ENCODE results near the gene GGTA1. TPM values are rescaled to one million over a fixed set of nuclear protein-coding genes. Genes with fewer than 3 reads are reported as not detected.

Gene GGTA1
- total and polyA plus RNA-seq, 9 of the 15 experiments (the other 6 are each of a cell fraction or from before 2014, with no cell fraction given) = 0.04 to 0.15 TPM; not detected in 7

DNA sequence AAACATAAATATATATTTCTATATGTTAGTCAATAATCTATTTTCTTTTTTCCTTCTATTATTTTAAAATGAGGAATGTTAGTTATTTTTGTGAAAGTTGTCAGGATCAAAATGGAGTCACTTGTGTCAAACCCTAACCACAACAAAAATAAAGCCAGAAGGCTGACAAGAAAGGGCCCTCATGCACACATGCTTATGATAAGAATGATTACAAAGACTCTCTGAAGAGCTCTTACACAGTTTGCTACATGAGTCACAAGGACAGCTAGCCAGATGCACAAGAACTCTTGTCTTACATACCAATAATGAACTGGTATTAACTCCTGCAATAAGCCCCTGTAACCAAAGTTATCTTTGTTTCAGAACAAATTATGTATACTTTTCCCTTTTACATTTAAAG is 64.7 kb downstream of the GGTA1 start (continued):
- TF ChIP-seq, protein P1, sequence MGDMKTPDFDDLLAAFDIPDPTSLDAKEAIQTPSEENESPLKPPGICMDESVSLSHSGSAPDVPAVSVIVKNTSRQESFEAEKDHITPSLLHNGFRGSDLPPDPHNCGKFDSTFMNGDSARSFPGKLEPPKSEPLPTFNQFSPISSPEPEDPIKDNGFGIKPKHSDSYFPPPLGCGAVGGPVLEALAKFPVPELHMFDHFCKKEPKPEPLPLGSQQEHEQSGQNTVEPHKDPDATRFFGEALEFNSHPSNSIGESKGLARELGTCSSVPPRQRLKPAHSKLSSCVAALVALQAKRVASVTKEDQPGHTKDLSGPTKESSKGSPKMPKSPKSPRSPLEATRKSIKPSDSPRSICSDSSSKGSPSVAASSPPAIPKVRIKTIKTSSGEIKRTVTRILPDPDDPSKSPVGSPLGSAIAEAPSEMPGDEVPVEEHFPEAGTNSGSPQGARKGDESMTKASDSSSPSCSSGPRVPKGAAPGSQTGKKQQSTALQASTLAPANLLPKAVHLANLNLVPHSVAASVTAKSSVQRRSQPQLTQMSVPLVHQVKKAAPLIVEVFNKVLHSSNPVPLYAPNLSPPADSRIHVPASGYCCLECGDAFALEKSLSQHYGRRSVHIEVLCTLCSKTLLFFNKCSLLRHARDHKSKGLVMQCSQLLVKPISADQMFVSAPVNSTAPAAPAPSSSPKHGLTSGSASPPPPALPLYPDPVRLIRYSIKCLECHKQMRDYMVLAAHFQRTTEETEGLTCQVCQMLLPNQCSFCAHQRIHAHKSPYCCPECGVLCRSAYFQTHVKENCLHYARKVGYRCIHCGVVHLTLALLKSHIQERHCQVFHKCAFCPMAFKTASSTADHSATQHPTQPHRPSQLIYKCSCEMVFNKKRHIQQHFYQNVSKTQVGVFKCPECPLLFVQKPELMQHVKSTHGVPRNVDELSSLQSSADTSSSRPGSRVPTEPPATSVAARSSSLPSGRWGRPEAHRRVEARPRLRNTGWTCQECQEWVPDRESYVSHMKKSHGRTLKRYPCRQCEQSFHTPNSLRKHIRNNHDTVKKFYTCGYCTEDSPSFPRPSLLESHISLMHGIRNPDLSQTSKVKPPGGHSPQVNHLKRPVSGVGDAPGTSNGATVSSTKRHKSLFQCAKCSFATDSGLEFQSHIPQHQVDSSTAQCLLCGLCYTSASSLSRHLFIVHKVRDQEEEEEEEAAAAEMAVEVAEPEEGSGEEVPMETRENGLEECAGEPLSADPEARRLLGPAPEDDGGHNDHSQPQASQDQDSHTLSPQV (IDR thresholded peaks at IDR 0.05) = peak; percentile 77
- TF ChIP-seq EGR1 (conservative IDR thresholded peaks at IDR 0.05) (no peak), ATF1 (CRISPR knock-in tag; IDR thresholded peaks at IDR 0.05) (no peak), ATF1 (tag; IDR thresholded peaks at IDR 0.05) (no peak), ZNF175 (CRISPR knock-in tag; IDR thresholded peaks at IDR 0.05; ENCODE audit: low read depth) (peak; percentile 81), MXI1 (IDR thresholded peaks at IDR 0.05; ENCODE audit: low read depth, low read length) (no peak), GABPB2 (CRISPR knock-in tag; conservative IDR thresholded peaks at IDR 0.05) (no peak)
- TF ChIP-seq, protein P2, sequence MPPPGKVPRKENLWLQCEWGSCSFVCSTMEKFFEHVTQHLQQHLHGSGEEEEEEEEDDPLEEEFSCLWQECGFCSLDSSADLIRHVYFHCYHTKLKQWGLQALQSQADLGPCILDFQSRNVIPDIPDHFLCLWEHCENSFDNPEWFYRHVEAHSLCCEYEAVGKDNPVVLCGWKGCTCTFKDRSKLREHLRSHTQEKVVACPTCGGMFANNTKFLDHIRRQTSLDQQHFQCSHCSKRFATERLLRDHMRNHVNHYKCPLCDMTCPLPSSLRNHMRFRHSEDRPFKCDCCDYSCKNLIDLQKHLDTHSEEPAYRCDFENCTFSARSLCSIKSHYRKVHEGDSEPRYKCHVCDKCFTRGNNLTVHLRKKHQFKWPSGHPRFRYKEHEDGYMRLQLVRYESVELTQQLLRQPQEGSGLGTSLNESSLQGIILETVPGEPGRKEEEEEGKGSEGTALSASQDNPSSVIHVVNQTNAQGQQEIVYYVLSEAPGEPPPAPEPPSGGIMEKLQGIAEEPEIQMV (tag; conservative IDR thresholded peaks at IDR 0.05; ENCODE audit: low read depth) = no peak
- TF ChIP-seq, protein P3, sequence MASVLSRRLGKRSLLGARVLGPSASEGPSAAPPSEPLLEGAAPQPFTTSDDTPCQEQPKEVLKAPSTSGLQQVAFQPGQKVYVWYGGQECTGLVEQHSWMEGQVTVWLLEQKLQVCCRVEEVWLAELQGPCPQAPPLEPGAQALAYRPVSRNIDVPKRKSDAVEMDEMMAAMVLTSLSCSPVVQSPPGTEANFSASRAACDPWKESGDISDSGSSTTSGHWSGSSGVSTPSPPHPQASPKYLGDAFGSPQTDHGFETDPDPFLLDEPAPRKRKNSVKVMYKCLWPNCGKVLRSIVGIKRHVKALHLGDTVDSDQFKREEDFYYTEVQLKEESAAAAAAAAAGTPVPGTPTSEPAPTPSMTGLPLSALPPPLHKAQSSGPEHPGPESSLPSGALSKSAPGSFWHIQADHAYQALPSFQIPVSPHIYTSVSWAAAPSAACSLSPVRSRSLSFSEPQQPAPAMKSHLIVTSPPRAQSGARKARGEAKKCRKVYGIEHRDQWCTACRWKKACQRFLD (CRISPR knock-in tag; IDR thresholded peaks at IDR 0.05) = peak; percentile 77; the same call in 1 of the 2 replicates
- TF ChIP-seq, protein P4, sequence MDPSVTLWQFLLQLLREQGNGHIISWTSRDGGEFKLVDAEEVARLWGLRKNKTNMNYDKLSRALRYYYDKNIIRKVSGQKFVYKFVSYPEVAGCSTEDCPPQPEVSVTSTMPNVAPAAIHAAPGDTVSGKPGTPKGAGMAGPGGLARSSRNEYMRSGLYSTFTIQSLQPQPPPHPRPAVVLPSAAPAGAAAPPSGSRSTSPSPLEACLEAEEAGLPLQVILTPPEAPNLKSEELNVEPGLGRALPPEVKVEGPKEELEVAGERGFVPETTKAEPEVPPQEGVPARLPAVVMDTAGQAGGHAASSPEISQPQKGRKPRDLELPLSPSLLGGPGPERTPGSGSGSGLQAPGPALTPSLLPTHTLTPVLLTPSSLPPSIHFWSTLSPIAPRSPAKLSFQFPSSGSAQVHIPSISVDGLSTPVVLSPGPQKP (CRISPR knock-in tag; IDR thresholded peaks at IDR 0.05) = no peak
- TF ChIP-seq, protein P5, sequence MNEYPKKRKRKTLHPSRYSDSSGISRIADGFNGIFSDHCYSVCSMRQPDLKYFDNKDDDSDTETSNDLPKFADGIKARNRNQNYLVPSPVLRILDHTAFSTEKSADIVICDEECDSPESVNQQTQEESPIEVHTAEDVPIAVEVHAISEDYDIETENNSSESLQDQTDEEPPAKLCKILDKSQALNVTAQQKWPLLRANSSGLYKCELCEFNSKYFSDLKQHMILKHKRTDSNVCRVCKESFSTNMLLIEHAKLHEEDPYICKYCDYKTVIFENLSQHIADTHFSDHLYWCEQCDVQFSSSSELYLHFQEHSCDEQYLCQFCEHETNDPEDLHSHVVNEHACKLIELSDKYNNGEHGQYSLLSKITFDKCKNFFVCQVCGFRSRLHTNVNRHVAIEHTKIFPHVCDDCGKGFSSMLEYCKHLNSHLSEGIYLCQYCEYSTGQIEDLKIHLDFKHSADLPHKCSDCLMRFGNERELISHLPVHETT (CRISPR knock-in tag; conservative IDR thresholded peaks at IDR 0.05 in 1 of 2, IDR thresholded peaks at IDR 0.05 in 1 of 2) = peak in 1 of 2 experiments; percentile 84; a peak in 2 of 4 replicates
